SH-SY5Y (cell line): Measurements from ENCODE around the gene GGPS1.

Experiments used
- GATA2 ChIP-seq: IDR thresholded peaks from 2 replicates; pipeline ENCODE4 v1.6.1; 2011; ENCODE audit warnings: mild to moderate bottlenecking, low read depth, low read length
- GATA3 ChIP-seq: IDR thresholded peaks from 2 replicates; pipeline ENCODE4 v1.6.1; 2011; ENCODE audit warnings: low read depth, mild to moderate bottlenecking, low read length, moderate library complexity

GRCh38 chr1:235324296-235324695 lies 4.1 kb upstream of the GGPS1 start:
- TF ChIP-seq GATA2 (no peak), GATA3 (no peak)
